IMR-90 (cell line): ENCODE results near the gene CAMK2D. TPM values are rescaled to one million over a fixed set of nuclear protein-coding genes. Genes with fewer than 3 reads are reported as not detected.

Experiments
- ATAC-seq: fragments of 200-7000 bp; cut with Tn5 transposase; 2 replicates; pipeline ENCODE4 v1.9.1; 2020; ENCODE audit warnings: low read depth, mild to moderate bottlenecking, moderate library complexity
- BruUV-seq: library from RNA; stranded (reverse); fragments of 400-500 nt; replicated peaks from 2 replicates; lab custom pipeline; 2021; lab: Mats Ljungman, UMichigan
- CTCF ChIA-PET: fragments of 300-600 bp; formaldehyde crosslinking; extraction: SDS; loops from one replicate; lab custom pipeline; 2021; ENCODE audit warnings: antibody characterized with exemption; lab: Yijun Ruan, JAX
- POLR2A ChIA-PET: fragments of 300-600 bp; sonication (Branson Sonifier 250); formaldehyde crosslinking; loops from one replicate; lab custom pipeline; 2022; ENCODE audit warnings: antibody characterized with exemption; ENCODE audit not compliant: unreplicated experiment; lab: Charles Lee
- DNase-seq: peaks from one replicate; pipeline ENCODE4 v3.0.0; 2013
- H2AFZ ChIP-seq: replicated peaks from 2 replicates; pipeline ENCODE3; 2013; ENCODE audit warnings: low read length, mild to moderate bottlenecking; ENCODE audit not compliant: poor library complexity
- H2AK5ac ChIP-seq: 2 replicates; pipeline ENCODE4 v1.6.1; 2013; ENCODE audit warnings: low read depth, low read length, inconsistent platforms
- H2AK9ac ChIP-seq: replicated peaks from 2 replicates; pipeline ENCODE3; 2013; ENCODE audit warnings: mild to moderate bottlenecking, low read depth, low read length, moderate library complexity; ENCODE audit not compliant: poor library complexity
- H2BK120ac ChIP-seq: 2 replicates; pipeline ENCODE4 v1.6.1; 2013; ENCODE audit warnings: low read depth, low read length, inconsistent platforms
- H2BK15ac ChIP-seq: 3 replicates; pipeline ENCODE4 v1.6.1; 2013; ENCODE audit warnings: low read depth, low read length, inconsistent platforms
- H2BK20ac ChIP-seq: 2 replicates; pipeline ENCODE4 v1.6.1; 2013; ENCODE audit warnings: low read depth, mild to moderate bottlenecking, inconsistent platforms, low read length, moderate library complexity
- H2BK5ac ChIP-seq: 2 replicates; pipeline ENCODE4 v1.6.1; 2013; ENCODE audit warnings: mild to moderate bottlenecking, low read depth, low read length, inconsistent platforms; ENCODE audit not compliant: poor library complexity, severe bottlenecking
- H3K14ac ChIP-seq: replicated peaks from 2 replicates; pipeline ENCODE4 v1.6.1; 2013; ENCODE audit warnings: low read depth, low read length, inconsistent platforms
- H3K18ac ChIP-seq: 2 replicates; pipeline ENCODE4 v1.6.1; 2013; ENCODE audit warnings: low read depth, low read length, control low read depth
- H3K23ac ChIP-seq: 2 replicates; pipeline ENCODE4 v1.6.1; 2013; ENCODE audit warnings: low read depth, low read length, inconsistent platforms
- H3K27ac ChIP-seq: 2 replicates; pipeline ENCODE4 v1.5.1; 2013; ENCODE audit warnings: mild to moderate bottlenecking, control low read depth, low read length; ENCODE audit not compliant: insufficient read depth
- H3K27me3 ChIP-seq: 2 replicates; pipeline ENCODE4 v1.6.1; 2013; ENCODE audit warnings: low read length; ENCODE audit not compliant: control insufficient read depth, insufficient read depth
- H3K36me3 ChIP-seq: 2 replicates; pipeline ENCODE4 v1.6.1; 2013; ENCODE audit warnings: low read length, mixed read lengths; ENCODE audit not compliant: control insufficient read depth, insufficient read depth
- H3K4ac ChIP-seq: 2 replicates; pipeline ENCODE4 v1.6.1; 2013; ENCODE audit warnings: low read depth, low read length, inconsistent platforms
- H3K4me1 ChIP-seq: 2 replicates; pipeline ENCODE4 v1.6.1; 2013; ENCODE audit warnings: low read length, mixed read lengths; ENCODE audit not compliant: control insufficient read depth, insufficient read depth
- H3K4me2 ChIP-seq: 2 replicates; pipeline ENCODE4 v1.6.1; 2013; ENCODE audit warnings: low read depth, mild to moderate bottlenecking, control low read depth, low read length, moderate library complexity
- H3K4me3 ChIP-seq: 2 replicates; pipeline ENCODE4 v1.5.1; 2013; ENCODE audit warnings: low read depth, mild to moderate bottlenecking, control low read depth, low read length, moderate library complexity; ENCODE audit not compliant: insufficient read depth
- H3K56ac ChIP-seq: 2 replicates; pipeline ENCODE4 v1.6.1; 2013; ENCODE audit warnings: low read length, inconsistent platforms; ENCODE audit not compliant: insufficient read depth; ENCODE audit errors: extremely low read depth
- H3K79me1 ChIP-seq, 2 experiments: 2 replicates each; pipeline ENCODE4 v1.6.1; 2013; ENCODE audit warnings: low read length in 2 of 2, inconsistent platforms in 1 of 2, low read depth in 1 of 2
- H3K9ac ChIP-seq: 2 replicates; pipeline ENCODE4 v1.6.1; 2013; ENCODE audit warnings: low read depth, low read length, control low read depth
- H3K9me1 ChIP-seq: 2 replicates; pipeline ENCODE4 v1.6.1; 2013; ENCODE audit warnings: low read length, inconsistent platforms; ENCODE audit not compliant: insufficient read depth
- H3K9me3 ChIP-seq: 2 replicates; pipeline ENCODE4 v1.6.1; 2013; ENCODE audit warnings: low read length; ENCODE audit not compliant: control insufficient read depth, insufficient read depth
- H4K20me1 ChIP-seq: 2 replicates; pipeline ENCODE4 v1.6.1; 2013; ENCODE audit warnings: low read length, inconsistent platforms; ENCODE audit not compliant: insufficient read depth
- H4K5ac ChIP-seq: 2 replicates; pipeline ENCODE4 v1.6.1; 2013; ENCODE audit warnings: mild to moderate bottlenecking, low read depth, low read length, control low read depth
- H4K8ac ChIP-seq, 2 experiments: 2 replicates each; pipeline ENCODE4 v1.6.1; 2013; ENCODE audit warnings: low read depth in 2 of 2, low read length in 2 of 2, control low read depth in 1 of 2, inconsistent platforms in 1 of 2
- H4K91ac ChIP-seq: 2 replicates; pipeline ENCODE4 v1.6.1; 2013; ENCODE audit warnings: low read depth, low read length, inconsistent platforms; ENCODE audit not compliant: insufficient read depth
- BHLHE40 ChIP-seq: fragments of 150-350 bp; IDR thresholded peaks from 2 replicates; pipeline ENCODE4 v1.6.1; 2016; ENCODE audit warnings: mild to moderate bottlenecking, low read depth, low read length
- FOS ChIP-seq: fragments of 150-350 bp; IDR thresholded peaks from 2 replicates; pipeline ENCODE4 v1.6.1; 2016; ENCODE audit warnings: low read depth, low read length
- MXI1 ChIP-seq: IDR thresholded peaks from 2 replicates; pipeline ENCODE4 v1.6.1; 2012; ENCODE audit warnings: low read depth, mild to moderate bottlenecking, low read length, moderate library complexity, borderline replicate concordance
- RAD21 ChIP-seq: IDR thresholded peaks from 2 replicates; pipeline ENCODE4 v1.6.1; 2012; ENCODE audit warnings: low read length, improper control_type of control experiment
- WGBS, 2 experiments: methylation state at CpG; one replicate each; pipeline versions ENCODE4 v1.1.5 to v1.1.7; 2013; ENCODE audit warnings: missing lambda C conversion rate in 2 of 2; ENCODE audit not compliant: insufficient read length in 1 of 2; ENCODE audit errors: extremely low coverage in 2 of 2; 5-methylcytosine and 5-hydroxymethylcytosine counted together
- dilution Hi-C: fragments of 300-500 bp; cut with HindIII; formaldehyde crosslinking; loops from one replicate; pipeline ENCODE4 v1.14.3; 2018; ENCODE audit warnings: low sequenced_read_pairs; ENCODE audit not compliant: unreplicated experiment
- in situ Hi-C: fragments of 300-500 bp; cut with MboI; formaldehyde crosslinking; loops from 3 replicates; pipeline ENCODE4 v1.14.3; 2019; ENCODE audit warnings: low sequenced_read_pairs, inconsistent platforms, mixed read lengths
- intact Hi-C: fragments of 100-400 bp; cut with micrococcal nuclease; formaldehyde crosslinking; loops from 2 replicates; pipeline ENCODE4 v1.10.0; 2022
- polyA plus RNA-seq, 3 experiments: library from polyadenylated mRNA; depleted of rRNA; stranded (reverse); fragments of >200 nt; gene quantifications; 2 replicates each; pipeline ENCODE4 v1.2.3, GENCODE V29; 2012; ENCODE audit warnings: low replicate concordance in 1 of 3
- total RNA-seq: library from RNA; depleted of rRNA; stranded (reverse); fragments of >200 nt; gene quantifications from 2 replicates; pipeline ENCODE4 v1.2.3, GENCODE V29; 2012

CAMK2D gene
- total and polyA plus RNA-seq, 2 of the 4 experiments (the other 2 are of a cell fraction), result 44.6 to 156 TPM

GRCh38 chr4:113750734-113751133 lies 10.8 kb downstream of the CAMK2D start:
- in situ Hi-C loops (loop anchor here (10.0 kb wide), 1 partner anchor 206 kb away; no protein-coding TSS in a partner anchor), intact Hi-C loops (no loop called here), dilution Hi-C loops (no loop called here)
- Histone ChIP-seq H3K27me3 (no peaks in the 10 kb centered on the region), H3K27ac (no peak overlapping the region), H3K56ac (no peak overlapping the region), H2AFZ (no peak overlapping the region), H3K9me3 (no peaks in the 10 kb centered on the region), H2BK20ac (no peak overlapping the region), H2AK5ac (no peak overlapping the region), H3K9me1 (peaks cover 9% of the 10 kb centered on the region; the same call in 1 of the 2 replicates), H3K4ac (no peak overlapping the region), H2BK5ac (no peak overlapping the region), H3K79me1 (peaks cover 12 to 31% of the 10 kb centered on the region in 2 experiments), H3K4me1 (no peaks in the 10 kb centered on the region), H2BK15ac (no peak overlapping the region), H3K4me2 (no peak overlapping the region), H2BK120ac (no peak overlapping the region), H3K18ac (no peak overlapping the region), H3K36me3 (peaks cover 2% of the 10 kb centered on the region; the same call in 1 of the 2 replicates), H2AK9ac (no peak overlapping the region), H3K9ac (no peak overlapping the region), H3K23ac (0 out of 2 replicates have a peak overlapping the region, but pooled peaks have one; percentile 52), H4K5ac (no peak overlapping the region), H3K14ac (no peak overlapping the region), H3K4me3 (no peak overlapping the region), H4K8ac (no peak overlapping the region), H4K91ac (no peak overlapping the region), H4K20me1 (peaks cover 11% of the 10 kb centered on the region; the same call in 1 of the 2 replicates)
- TF ChIP-seq MXI1, result no peak
- TF ChIP-seq RAD21, result no peak
- no peak for TF ChIP-seq FOS
- TF ChIP-seq BHLHE40, result no peak
- BruUV-seq, result no TSS peak
- ChIA-PET POLR2A (no interaction called here), CTCF (no interaction called here)
- WGBS, 2 experiments, result no CpG with 5 or more reads among the region's 1 CpG
- DNase-seq, result no peak
- no peak for ATAC-seq
